Fibroblast of upper back skin (primary cell): ENCODE measurements around the gene EXOSC7.

Source experiments
- DNase-seq: peaks from one replicate; pipeline ENCODE4 v3.0.0-alpha.2; 2013

EXOSC7 gene

GRCh38 chr3:44995142-44995770 is 19.2 kb downstream of the EXOSC7 start:
- peak; percentile 48 for DNase-seq

DNA sequence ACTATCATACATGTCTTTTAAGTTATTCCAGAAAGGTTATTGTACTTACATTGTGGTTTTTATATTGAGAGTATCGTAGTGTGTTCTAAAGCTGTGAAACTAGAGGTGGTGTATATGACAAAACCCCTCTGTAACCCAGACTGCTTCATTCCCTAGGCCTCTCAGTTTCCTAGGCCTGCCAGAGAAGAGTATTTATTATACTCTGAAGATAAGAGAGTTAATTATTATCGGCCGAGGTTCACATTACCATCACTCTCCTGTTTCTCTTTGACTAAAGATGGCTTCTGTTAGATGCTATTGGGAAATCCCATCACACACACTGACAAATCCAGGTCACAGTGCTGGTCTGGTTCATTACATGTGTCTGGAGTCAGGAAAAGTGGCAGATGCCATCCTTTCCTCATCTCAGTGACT is 20.5 kb downstream of the EXOSC7 start:
- no peak for DNase-seq

GRCh38 chr3:44999782-45000181 is 23.7 kb downstream of the EXOSC7 start:
- no peak for DNase-seq

- no peak for DNase-seq
Measured at GRCh38 chr3:45000823-45001222, 24.8 kb downstream of the EXOSC7 start.

- no peak for DNase-seq
Measured at GRCh38 chr3:45001738-45002137, 25.7 kb downstream of the EXOSC7 start.

- no peak for DNase-seq
Measured at GRCh38 chr3:45002139-45002660, 26.2 kb downstream of the EXOSC7 start.

- no peak for DNase-seq
Measured at GRCh38 chr3:45002720-45003119, 26.7 kb downstream of the EXOSC7 start.

DNA sequence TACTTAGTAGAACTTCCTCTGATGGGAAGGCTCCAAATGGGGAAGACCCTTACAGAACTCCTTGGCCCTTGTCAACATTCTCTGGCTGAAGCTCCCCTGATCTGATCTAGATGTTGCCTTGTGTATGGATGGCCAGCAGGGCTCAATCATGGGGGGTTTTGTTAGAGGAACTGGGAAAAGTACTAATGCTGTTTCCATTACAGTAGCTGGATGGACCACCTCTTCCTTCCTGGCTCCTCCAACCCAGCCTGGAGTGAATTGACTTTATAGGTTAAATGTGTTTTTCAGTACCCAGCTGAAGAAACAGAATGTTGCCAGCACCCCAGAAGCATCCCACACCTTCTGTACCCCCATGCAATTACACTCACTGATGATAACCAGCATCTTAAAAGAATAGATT is 27.4 kb downstream of the EXOSC7 start:
- no peak for DNase-seq

GRCh38 chr3:45003859-45004258 is 27.8 kb downstream of the EXOSC7 start:
- DNase-seq = no peak

DNA sequence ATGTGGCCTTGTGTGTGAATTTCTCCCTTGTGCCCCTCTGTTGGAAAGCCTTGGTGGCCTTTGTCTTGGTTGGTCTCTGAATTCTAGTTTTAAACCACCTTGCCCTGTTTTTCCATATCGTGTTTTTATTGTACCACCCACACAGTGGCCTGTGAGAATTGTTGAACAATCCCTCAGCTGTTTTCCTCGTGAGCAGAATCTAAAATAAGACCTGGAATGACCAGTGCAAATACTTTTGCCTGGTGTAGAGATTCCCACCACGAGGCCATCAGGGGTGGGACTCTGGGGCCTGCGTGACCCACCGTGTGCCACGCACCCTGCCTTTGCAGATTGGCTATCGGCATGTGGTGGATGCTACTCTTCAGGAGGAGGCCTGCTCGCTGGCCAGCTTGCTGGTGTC is 31.0 kb downstream of the EXOSC7 start:
- no peak for DNase-seq

- peak; percentile 44 for DNase-seq
Measured at GRCh38 chr3:45008117-45008516, 32.1 kb downstream of the EXOSC7 start.

DNA sequence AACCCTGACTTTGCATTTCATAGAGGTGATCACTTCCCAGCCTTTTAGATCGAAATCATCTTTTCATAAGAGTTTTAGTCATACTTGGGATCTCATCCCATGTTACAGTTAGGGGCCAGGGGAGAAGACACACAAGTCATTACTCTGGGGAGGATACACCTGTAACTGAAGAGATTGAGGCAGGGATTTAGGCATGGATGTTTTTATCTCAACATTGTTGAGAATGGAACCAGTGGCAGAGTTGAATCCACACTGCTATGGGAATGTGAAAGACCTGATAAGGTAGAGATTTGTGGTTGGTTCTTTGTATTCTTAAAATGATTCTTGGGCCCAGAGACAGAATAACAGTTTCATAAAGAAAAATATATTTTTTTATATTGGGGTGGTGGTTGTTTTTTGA is 33.8 kb downstream of the EXOSC7 start:
- DNase-seq = no peak

DNA sequence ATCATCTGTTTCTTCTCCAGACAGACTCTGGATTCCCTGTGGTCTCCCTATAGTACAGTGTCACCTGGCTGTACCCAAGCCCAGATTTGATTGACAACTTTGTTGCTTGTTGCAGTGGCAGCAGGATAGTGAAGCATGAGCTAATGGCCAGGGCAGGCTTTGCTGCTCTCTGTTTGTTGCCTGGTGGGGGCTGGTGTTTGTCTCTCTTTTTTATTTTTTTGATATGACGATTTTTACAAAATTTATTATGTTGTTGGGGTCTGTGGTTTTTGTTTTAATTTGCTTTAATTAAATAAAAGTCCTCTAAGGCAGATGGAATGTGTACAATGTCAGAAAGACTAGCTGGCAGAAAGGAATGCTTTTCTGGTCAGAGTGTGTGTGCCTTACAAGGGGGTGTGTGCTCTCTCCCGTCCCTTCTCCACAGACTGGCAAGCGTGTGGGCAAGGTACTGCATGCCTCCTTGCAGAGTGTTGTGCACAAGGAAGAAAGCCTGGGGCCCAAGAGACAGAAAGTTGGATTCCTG is 34.8 kb downstream of the EXOSC7 start:
- peak; percentile 84 for DNase-seq

DNA sequence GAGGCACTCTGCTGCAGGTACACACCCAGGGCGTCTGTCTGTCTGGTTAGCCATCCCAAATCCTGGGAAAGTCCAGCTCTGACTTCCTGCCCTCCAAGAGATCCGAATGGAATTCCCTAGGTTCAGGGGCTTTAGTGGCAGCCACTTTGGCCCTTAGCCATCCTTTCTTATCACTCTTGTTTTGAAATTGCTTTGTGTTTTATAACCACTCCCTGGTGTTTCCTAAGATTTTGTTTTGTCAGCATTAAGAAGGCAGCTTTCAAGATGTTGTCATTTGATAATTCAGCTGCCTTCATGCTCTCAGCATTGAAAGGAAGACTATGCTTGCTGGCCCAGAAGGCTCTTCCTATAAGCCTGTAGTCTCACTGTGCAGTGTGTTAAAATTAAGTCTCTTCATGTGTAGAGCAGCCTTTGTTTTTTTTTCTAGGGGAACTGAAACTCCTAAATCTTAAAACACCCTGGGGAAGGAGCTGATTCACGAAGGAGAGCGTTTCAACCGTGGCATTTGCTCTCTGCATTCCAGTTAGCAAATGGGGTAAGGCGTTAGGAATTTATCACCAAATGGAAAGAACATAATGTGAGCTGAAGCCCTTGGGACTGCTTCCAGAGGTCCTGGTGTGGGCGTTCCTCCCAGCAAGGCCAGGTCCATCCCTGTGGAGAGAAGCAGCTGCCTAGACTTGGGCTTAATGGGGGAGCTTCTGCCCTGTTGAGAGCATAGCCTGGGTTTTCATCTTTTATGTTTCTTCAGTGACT is 35.9 kb downstream of the EXOSC7 start:
- peak; percentile 97 for DNase-seq

- DNase-seq = no peak
Measured at GRCh38 chr3:45012577-45012976, 36.5 kb downstream of the EXOSC7 start.

DNA sequence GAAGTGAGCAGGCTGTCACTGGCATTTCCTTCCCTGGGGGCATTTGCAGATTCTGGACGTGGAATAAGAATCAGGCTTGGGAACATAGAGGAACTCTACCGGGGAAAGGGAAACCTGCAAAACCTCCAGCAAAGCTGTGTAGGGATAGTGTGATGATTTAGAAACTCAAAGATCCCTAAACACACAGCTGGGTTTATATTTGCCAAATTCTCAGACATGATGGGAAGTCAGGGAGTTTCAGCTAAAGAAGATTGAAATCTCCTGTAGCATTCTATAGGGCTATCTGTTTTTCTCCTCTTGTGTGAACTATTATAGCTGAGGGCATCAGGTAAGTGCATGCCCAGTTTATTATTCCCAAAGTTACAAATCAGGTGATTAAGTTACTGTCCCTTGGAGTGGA is 40.9 kb downstream of the EXOSC7 start:
- no peak for DNase-seq

DNA sequence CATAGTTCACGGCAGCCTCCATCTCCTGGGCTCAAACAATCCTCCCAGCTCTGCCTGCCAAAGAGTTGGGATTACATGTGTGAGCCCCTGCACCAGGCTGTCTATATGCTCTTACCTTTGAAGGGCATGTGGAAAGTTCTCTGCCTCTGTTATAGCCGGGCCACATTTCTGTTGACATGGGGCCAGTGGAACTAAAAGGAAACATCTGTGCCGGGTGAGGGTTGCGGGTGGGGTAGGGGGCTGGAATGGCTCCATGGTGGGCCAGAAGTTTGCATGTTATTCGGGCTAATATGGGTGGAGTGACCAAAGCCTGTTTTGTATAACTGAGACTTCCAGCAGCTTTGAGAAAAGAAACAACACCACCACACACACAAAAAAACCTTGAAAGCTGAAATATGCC is 41.8 kb downstream of the EXOSC7 start:
- no peak for DNase-seq

- DNase-seq = no peak
Measured at GRCh38 chr3:45020534-45020933, 44.5 kb downstream of the EXOSC7 start.

GRCh38 chr3:45021524-45022297 is 45.7 kb downstream of the EXOSC7 start:
- DNase-seq = no peak

DNA sequence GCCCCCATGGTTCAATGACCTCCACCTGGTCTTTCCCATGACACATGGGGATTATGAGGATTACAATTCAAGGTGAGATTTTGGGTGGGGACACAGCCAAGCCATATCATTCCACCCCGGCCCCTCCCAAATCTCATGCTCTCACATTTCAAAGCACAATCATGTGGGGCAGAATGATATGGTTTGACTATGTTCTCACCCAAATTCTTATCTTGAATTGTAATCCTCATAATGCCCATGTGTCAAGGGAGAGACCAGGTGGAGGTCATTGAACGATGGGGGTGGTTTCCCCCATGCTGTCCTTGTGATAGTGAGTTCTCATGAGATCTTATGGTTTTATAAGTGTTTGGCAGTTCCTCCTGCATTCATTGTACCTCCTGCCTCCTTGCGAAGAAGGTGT is 47.6 kb downstream of the EXOSC7 start:
- no peak for DNase-seq

GRCh38 chr3:45024542-45025255 is 48.7 kb downstream of the EXOSC7 start:
- DNase-seq = no peak

- peak; percentile 61 for DNase-seq
Measured at GRCh38 chr3:45026038-45026437, 50.0 kb downstream of the EXOSC7 start, which contains the start of gene CLEC3B. Gene CLEC3B, plus strand, starts transcription at chr3:45026303. Its CDS starts 60 bp downstream, at chr3:45026363.

DNA sequence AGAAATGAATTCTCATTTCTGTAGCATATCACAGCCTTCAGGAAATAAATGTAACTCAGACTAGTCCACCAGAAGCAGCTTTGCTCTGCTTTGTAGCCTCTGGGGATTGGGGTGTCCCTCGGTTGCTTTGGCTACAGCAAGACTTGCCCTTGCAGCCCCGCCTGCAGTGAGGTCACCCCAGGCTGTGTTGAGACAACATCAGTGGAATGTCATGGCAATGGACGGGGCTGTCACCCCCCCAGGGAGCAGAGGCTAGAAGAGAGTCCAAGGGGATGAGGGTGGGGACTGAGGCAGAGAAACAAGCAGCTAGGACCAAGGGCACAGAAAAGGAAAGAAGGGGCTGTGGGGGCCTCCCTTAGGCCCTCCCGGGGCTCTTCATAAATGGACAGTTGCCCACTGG is 50.9 kb downstream of the EXOSC7 start:
- peak; percentile 33 for DNase-seq
